GM12891 (cell line): ENCODE data around the gene RHBDL1.

Source experiments
- DNase-seq: peaks from one replicate; pipeline ENCODE4 v3.0.0; 2011; ENCODE audit warnings: low spot score; ENCODE audit not compliant: insufficient read length
- FAIRE-seq: peaks from 2 replicates; lab custom pipeline; 2011; peaks lifted over from hg19 to GRCh38; lab: Jason Lieb, UNC
- PAX5 ChIP-seq: IDR thresholded peaks from 2 replicates; pipeline ENCODE4 v1.6.1; 2011; ENCODE audit warnings: low read length, moderate library complexity, mild to moderate bottlenecking; ENCODE audit not compliant: insufficient read depth, severe bottlenecking
- POLR2A ChIP-seq: IDR thresholded peaks from 2 replicates; pipeline ENCODE4 v1.6.1; 2011; ENCODE audit warnings: low read depth, low read length, control low read depth
- POLR2AphosphoS5 ChIP-seq: IDR thresholded peaks from 2 replicates; pipeline ENCODE4 v1.6.1; 2011; ENCODE audit warnings: low read depth, low read length, control low read depth
- POU2F2 ChIP-seq: IDR thresholded peaks from 2 replicates; pipeline ENCODE4 v1.6.1; 2011; ENCODE audit warnings: low read depth, mild to moderate bottlenecking, control low read depth, low read length, moderate library complexity
- SPI1 ChIP-seq: IDR thresholded peaks from 2 replicates; pipeline ENCODE4 v1.6.1; 2011; ENCODE audit warnings: low read depth, low read length, control low read depth
- TAF1 ChIP-seq: IDR thresholded peaks from 2 replicates; pipeline ENCODE4 v1.6.1; 2011; ENCODE audit warnings: low read depth, low read length, control low read depth

RHBDL1 gene

DNA sequence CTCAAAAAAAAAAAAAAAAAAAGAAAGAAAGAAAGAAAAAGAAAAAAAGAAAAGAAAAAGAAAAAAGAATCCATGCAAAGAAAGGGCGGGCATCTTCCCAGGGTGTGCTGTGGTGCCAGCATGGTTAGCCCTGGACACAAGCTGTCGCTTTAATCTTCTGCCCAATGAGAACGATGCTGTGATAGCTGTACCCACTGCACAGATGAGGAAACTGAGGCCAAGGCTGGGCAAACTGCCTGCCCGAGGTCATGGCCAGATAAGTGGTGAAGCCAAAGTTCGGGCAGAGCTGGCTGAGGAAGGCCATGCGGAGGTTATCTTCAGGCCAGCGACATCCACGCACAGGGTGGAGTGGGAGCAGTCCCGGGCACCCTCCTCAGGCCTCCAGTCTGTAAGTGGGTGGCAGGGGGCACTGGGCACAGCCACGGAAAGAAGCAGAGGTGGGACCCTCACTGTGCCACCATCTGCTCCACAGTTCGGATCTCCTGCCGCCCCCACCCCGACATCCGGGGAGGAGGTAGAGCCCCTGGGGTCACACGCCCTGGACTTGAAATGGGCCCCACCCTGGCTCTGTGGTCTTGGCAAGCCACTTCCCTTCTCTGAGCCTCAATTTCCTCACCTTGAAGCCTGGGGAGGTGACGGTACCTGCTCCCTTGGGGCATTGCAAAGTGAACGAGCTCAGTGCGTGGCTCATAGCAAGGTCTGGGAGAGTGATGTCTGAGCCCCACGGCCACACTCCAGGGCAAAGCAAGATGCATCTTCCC lies 23.6 kb downstream of the RHBDL1 start:
- TF ChIP-seq TAF1, result no peak
- TF ChIP-seq SPI1, result no peak
- no peak for TF ChIP-seq POLR2A
- no peak for TF ChIP-seq POU2F2
- no peak for TF ChIP-seq PAX5
- TF ChIP-seq POLR2AphosphoS5, result no peak
- FAIRE-seq (no peak), DNase-seq (no peak)

DNA sequence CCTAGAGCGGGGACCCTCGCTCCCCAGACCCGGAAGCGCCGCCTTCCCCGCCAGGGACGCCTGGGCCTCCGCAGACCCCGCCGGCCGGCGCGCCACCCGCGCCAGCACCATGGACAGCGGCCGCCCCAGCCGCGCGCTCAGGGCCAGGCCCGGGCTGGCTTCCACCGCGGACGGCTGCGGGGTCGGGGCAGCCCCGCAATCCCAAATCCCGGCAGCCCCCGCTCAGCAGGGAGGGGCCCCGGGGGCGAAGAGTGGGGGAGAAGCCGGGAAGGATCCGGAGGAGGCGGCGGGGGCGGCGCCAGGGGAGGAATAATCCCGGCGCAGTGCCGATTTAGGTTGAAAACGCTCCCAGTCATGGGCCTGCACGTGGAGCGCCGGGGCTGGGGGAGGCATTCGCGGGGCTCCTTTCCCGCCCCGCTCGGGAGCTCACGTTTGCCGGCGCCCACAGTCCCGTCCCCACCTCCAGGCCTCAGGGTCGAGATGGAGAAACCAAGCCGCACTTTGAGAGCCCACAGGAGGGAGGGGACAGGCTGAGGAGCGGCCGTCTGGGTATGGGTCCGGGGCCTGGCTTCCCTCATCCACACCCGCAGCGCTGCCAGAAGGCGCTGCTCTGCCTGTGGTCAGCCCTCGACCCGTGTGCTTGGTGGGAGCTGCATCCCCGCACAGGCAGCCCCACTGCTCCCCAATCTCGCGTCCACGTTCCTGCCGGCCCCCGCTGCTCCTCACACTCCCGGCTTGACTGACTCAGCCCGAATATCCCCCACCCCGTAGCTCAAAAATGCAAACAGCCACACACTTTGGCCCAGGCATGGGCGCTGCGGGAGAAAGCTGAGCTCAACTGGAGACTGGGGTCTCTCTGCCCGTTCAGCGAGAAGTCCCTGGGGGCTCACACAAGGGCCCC lies 25.5 kb downstream of the RHBDL1 start:
- no peak for TF ChIP-seq POLR2A
- DNase-seq (no peak), FAIRE-seq (no peak)

GRCh38 chr16:702341-702740 lies 26.9 kb downstream of the RHBDL1 start:
- no peak for DNase-seq
- TF ChIP-seq PAX5, result no peak
- TF ChIP-seq TAF1, result no peak
- no peak for TF ChIP-seq SPI1
- TF ChIP-seq POLR2A, result no peak
- no peak for TF ChIP-seq POU2F2
- FAIRE-seq, result no peak

GRCh38 chr16:703406-703805 lies 27.9 kb downstream of the RHBDL1 start:
- DNase-seq (no peak), FAIRE-seq (no peak)
- TF ChIP-seq POLR2AphosphoS5 (no peak), POU2F2 (no peak), TAF1 (no peak), SPI1 (no peak), PAX5 (no peak), POLR2A (no peak)

DNA sequence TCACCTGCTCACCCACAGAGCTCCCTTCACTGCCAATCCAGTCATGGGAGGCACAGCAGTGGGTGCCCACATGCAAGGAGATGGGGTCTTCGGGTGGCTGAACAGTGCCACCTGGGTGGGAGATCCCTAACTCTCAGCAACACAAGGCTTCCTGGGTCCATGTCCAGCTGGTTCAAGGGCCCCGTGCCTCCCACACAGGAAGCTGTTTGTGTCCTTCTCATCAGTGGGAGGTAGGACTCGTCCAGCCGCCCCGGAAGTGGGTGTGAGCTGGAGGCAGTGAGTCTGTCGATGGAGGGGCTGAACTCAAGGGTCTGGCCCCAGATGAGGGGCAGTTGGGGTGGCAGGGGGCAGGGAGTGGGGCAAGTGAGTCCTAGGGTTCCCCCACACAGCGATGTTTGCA lies 28.6 kb downstream of the RHBDL1 start:
- DNase-seq, result no peak
- TF ChIP-seq SPI1 (no peak), TAF1 (no peak), POLR2A (no peak), POLR2AphosphoS5 (no peak), POU2F2 (no peak), PAX5 (no peak)
- FAIRE-seq, result no peak

- FAIRE-seq (no peak), DNase-seq (no peak)
- TF ChIP-seq POLR2A (no peak), SPI1 (no peak), TAF1 (no peak), POU2F2 (no peak), PAX5 (no peak), POLR2AphosphoS5 (no peak)
Observed at GRCh38 chr16:704552-705380, 29.3 kb downstream of the RHBDL1 start.

GRCh38 chr16:705431-706188 lies 30.1 kb downstream of the RHBDL1 start, which contains the start of gene FBXL16:
TSS of gene FBXL16 (minus strand) at chr16:705801. CDS start at chr16:697405, 8,396 bp downstream.
- FAIRE-seq, result no peak
- TF ChIP-seq POLR2A (no peak), TAF1 (no peak), POU2F2 (no peak), PAX5 (no peak), SPI1 (no peak), POLR2AphosphoS5 (no peak)
- DNase-seq, result no peak

DNA sequence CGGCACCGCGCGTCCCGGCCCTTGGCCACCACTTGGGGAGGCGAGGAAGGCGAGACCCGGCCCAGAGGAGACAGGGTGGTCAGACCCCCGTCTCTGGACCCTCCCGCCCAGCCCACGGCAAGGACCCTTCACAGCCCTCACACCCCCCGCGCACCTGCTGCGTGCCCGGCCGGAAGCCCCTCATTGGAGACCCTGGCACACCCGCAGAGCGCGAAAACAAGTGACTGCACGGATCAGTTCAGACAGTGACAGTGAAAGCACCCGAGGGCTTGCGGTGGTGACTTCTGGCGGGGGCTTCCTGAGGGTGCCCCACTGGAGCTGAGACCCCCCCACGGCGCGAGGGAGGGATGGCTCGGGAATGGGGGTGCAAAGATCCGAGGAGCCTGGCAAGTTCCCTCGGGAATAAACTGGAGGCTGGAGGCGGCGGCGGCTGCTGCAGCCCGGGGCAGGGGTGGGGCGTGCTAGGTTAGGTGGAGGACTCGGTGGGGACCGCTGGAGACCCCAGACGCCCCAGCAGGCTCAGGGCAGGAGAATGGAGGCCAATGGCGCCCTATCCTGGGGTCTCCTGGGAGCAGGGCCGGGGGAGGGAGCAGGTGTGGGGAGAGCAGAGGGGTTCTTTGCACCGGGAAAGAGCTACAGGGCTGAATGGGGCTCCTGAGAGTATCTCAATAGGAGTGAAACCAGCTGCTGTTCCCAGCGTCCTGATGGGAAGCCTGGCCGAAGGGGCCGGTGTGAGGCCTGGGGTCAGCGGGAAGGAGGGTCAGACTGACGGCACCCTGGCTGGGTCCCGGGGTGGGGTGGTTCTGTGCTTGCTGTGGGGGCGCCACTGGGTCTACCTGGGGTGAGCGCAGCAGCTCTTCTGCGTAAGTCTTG lies 31.0 kb downstream of the RHBDL1 start:
- DNase-seq, result no peak
- no peak for FAIRE-seq
- TF ChIP-seq TAF1 (no peak), PAX5 (no peak), SPI1 (no peak), POU2F2 (no peak), POLR2A (no peak), POLR2AphosphoS5 (no peak)

DNA sequence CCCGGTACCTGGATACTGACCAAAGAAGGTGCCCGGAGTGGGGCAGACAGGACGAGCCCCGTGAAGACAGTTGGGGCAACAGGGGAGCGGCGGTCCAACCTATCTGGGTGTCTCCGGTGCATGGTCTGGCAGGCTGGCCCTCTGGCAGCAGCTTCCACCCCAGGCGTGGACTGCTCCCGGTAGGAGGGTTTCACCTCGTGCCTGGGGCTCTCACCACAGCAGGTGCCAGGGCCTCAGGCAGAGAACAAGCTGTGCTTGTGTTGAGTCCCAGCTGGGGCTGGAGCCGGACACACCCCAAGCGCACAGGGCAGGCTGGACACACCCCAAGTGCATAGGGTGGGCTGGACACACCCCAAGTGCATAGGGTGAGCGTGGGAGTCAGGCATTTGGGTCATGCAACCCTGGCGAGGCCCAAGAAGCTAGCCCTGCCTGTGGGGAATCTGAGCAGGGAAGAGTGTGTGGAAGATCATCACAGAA lies 31.6 kb downstream of the RHBDL1 start:
- FAIRE-seq (no peak), DNase-seq (no peak)
- TF ChIP-seq POLR2AphosphoS5 (no peak), SPI1 (no peak), PAX5 (no peak), POLR2A (no peak), POU2F2 (no peak), TAF1 (no peak)
